GM23338 (cell line): ENCODE measurements around the gene E2F6. TPM values are rescaled to one million over a fixed set of nuclear protein-coding genes. Genes with fewer than 3 reads are reported as not detected.

Source experiments
- ATAC-seq: fragments of 200-7000 bp; cut with Tn5 transposase; 3 replicates; pipeline ENCODE4 v1.9.1; 2020
- DNase-seq: peaks from one replicate; pipeline ENCODE4 v3.0.0-alpha.2; 2015; ENCODE audit warnings: low spot score
- H2AFZ ChIP-seq: fragments of 200-600 bp; sonication (generic); 2 replicates; pipeline ENCODE4 v1.8.0; 2016; ENCODE audit warnings: antibody characterized with exemption, mild to moderate bottlenecking, moderate library complexity
- H3F3A ChIP-seq: fragments of 200-600 bp; sonication (generic); replicated peaks from 2 replicates; pipeline ENCODE4 v1.8.0; 2017; ENCODE audit warnings: antibody characterized with exemption, mixed run types, low read depth
- H3K27ac ChIP-seq: fragments of 200-600 bp; sonication (generic); 2 replicates; pipeline ENCODE4 v1.6.1; 2016; ENCODE audit warnings: low read depth
- H3K27me3 ChIP-seq: fragments of 200-600 bp; sonication (generic); 2 replicates; pipeline ENCODE4 v1.8.0; 2016; ENCODE audit warnings: mild to moderate bottlenecking, mixed run types, moderate library complexity; ENCODE audit not compliant: insufficient read depth
- H3K36me3 ChIP-seq: fragments of 200-600 bp; sonication (generic); 2 replicates; pipeline ENCODE4 v1.8.0; 2016; ENCODE audit warnings: mild to moderate bottlenecking; ENCODE audit not compliant: insufficient read depth
- H3K4me1 ChIP-seq: fragments of 200-600 bp; sonication (generic); 2 replicates; pipeline ENCODE4 v1.8.0; 2016; ENCODE audit warnings: mild to moderate bottlenecking, moderate library complexity; ENCODE audit not compliant: insufficient read depth
- H3K4me2 ChIP-seq: fragments of 200-600 bp; sonication (generic); 2 replicates; pipeline ENCODE4 v1.7.1; 2017; ENCODE audit warnings: mixed run types
- H3K4me3 ChIP-seq: fragments of 200-600 bp; sonication (generic); 2 replicates; pipeline ENCODE4 v1.6.1; 2016; ENCODE audit warnings: mixed run types
- H3K79me2 ChIP-seq: fragments of 200-600 bp; sonication (generic); replicated peaks from 2 replicates; pipeline ENCODE4 v1.8.0; 2017; ENCODE audit warnings: mild to moderate bottlenecking; ENCODE audit not compliant: insufficient read depth
- H3K9me2 ChIP-seq: fragments of 200-600 bp; sonication (generic); 2 replicates; pipeline ENCODE4 v1.8.0; 2017; ENCODE audit not compliant: insufficient read depth
- H4K20me1 ChIP-seq: fragments of 200-600 bp; sonication (generic); replicated peaks from 2 replicates; pipeline ENCODE4 v1.8.0; 2017; ENCODE audit warnings: mild to moderate bottlenecking; ENCODE audit not compliant: insufficient read depth
- H3K27ac Mint-ChIP-seq: 2 replicates; pipeline ENCODE4 v1.8.0; 2020; ENCODE audit warnings: inconsistent platforms, mild to moderate bottlenecking, moderate library complexity, mixed read lengths
- H3K27me3 Mint-ChIP-seq: 3 replicates; pipeline ENCODE4 v1.8.0; 2022; ENCODE audit warnings: low read depth, mild to moderate bottlenecking, moderate library complexity, mixed read lengths, inconsistent platforms; ENCODE audit not compliant: insufficient read depth, poor library complexity
- H3K36me3 Mint-ChIP-seq: 3 replicates; pipeline ENCODE4 v1.8.0; 2021; ENCODE audit warnings: low read depth, mild to moderate bottlenecking, inconsistent platforms, moderate library complexity, mixed read lengths
- H3K4me1 Mint-ChIP-seq: 3 replicates; pipeline ENCODE4 v1.8.0; 2020; ENCODE audit warnings: mild to moderate bottlenecking, inconsistent platforms, mixed read lengths
- H3K4me3 Mint-ChIP-seq: 3 replicates; pipeline ENCODE4 v1.8.0; 2021; ENCODE audit warnings: moderate library complexity, mild to moderate bottlenecking, inconsistent platforms, mixed read lengths
- H3K9me3 Mint-ChIP-seq: 3 replicates; pipeline ENCODE4 v1.8.0; 2020; ENCODE audit warnings: moderate library complexity, mild to moderate bottlenecking, inconsistent platforms, mixed read lengths
- CREB1 ChIP-seq: fragments of 250-450 bp; sonication (Bioruptor Pico); IDR thresholded peaks from 2 replicates; pipeline ENCODE4 v1.5.0; 2020; ENCODE audit warnings: low read depth, mild to moderate bottlenecking, moderate library complexity
- EZH2 ChIP-seq: fragments of 200-600 bp; sonication (generic); IDR thresholded peaks from one replicate; pipeline ENCODE4 v1.8.0; 2017; ENCODE audit warnings: antibody characterized with exemption, mild to moderate bottlenecking, low read depth; ENCODE audit not compliant: unreplicated experiment
- EZH2phosphoT487 ChIP-seq: fragments of 200-600 bp; sonication (generic); IDR thresholded peaks from one replicate; pipeline ENCODE4 v1.8.1; 2018; ENCODE audit warnings: antibody characterized with exemption; ENCODE audit not compliant: unreplicated experiment
- JUNB ChIP-seq: IDR thresholded peaks from one replicate; pipeline ENCODE4 v1.6.1; 2016; ENCODE audit warnings: antibody characterized with exemption; ENCODE audit not compliant: unreplicated experiment
- NANOG ChIP-seq: IDR thresholded peaks from 2 replicates; pipeline ENCODE4 v1.6.1; 2016; ENCODE audit warnings: antibody characterized with exemption, borderline replicate concordance
- POLR2AphosphoS5 ChIP-seq: IDR thresholded peaks from 2 replicates; pipeline ENCODE4 v1.6.1; 2016; ENCODE audit warnings: antibody characterized with exemption, low read depth
- STAT1 ChIP-seq: IDR thresholded peaks from one replicate; pipeline ENCODE4 v1.6.1; 2016; ENCODE audit warnings: antibody characterized with exemption; ENCODE audit not compliant: unreplicated experiment
- ZNF114 ChIP-seq: fragments of 250-450 bp; sonication (Bioruptor Pico); IDR thresholded peaks from 2 replicates; pipeline ENCODE4 v1.5.0; 2020; ENCODE audit warnings: mild to moderate bottlenecking, moderate library complexity
- ZNF331 ChIP-seq: fragments of 250-450 bp; sonication (Bioruptor Pico); IDR thresholded peaks from 2 replicates; pipeline ENCODE4 v1.5.0; 2020; ENCODE audit warnings: low read depth, mild to moderate bottlenecking, moderate library complexity
- polyA plus RNA-seq: library from polyadenylated mRNA; unstranded; fragments of >200 nt; fragmentation: Nextera tagmentation; extraction: Ambion mirVana; gene quantifications from 2 replicates; pipeline ENCODE4 v1.2.1, GENCODE V29; 2016
- total RNA-seq: library from RNA; depleted of rRNA; stranded (reverse); fragments of >200 nt; shearing (Covaris generic); gene quantifications from 2 replicates; pipeline ENCODE4 v1.2.3, GENCODE V29; 2014
- TF ChIP-seq, protein P1 (sequence below): fragments of 250-450 bp; sonication (Bioruptor Pico); IDR thresholded peaks from 2 replicates; pipeline ENCODE4 v1.5.0; 2020; ENCODE audit warnings: mild to moderate bottlenecking, moderate library complexity
- TF ChIP-seq, protein P2 (sequence below), 2 experiments: fragments of 200-600 bp in 1 of 2; sonication (generic) in 1 of 2; conservative IDR thresholded peaks; 2 replicates each; pipeline versions ENCODE4 v1.5.1 to v1.6.1; 2016 to 2017; ENCODE audit warnings: antibody characterized with exemption in 2 of 2, low read depth in 2 of 2, mild to moderate bottlenecking in 2 of 2, moderate library complexity in 1 of 2
- TF ChIP-seq, protein P3 (sequence below): IDR thresholded peaks from 2 replicates; pipeline ENCODE4 v1.6.1; 2016; ENCODE audit warnings: antibody characterized with exemption
- TF ChIP-seq, protein P4 (sequence below): IDR thresholded peaks from one replicate; pipeline ENCODE4 v1.6.1; 2018; ENCODE audit warnings: antibody characterized with exemption; ENCODE audit not compliant: unreplicated experiment

Gene E2F6
- total and polyA plus RNA-seq, 2 experiments from 2014 or later, result 16.9 to 20.7 TPM

DNA sequence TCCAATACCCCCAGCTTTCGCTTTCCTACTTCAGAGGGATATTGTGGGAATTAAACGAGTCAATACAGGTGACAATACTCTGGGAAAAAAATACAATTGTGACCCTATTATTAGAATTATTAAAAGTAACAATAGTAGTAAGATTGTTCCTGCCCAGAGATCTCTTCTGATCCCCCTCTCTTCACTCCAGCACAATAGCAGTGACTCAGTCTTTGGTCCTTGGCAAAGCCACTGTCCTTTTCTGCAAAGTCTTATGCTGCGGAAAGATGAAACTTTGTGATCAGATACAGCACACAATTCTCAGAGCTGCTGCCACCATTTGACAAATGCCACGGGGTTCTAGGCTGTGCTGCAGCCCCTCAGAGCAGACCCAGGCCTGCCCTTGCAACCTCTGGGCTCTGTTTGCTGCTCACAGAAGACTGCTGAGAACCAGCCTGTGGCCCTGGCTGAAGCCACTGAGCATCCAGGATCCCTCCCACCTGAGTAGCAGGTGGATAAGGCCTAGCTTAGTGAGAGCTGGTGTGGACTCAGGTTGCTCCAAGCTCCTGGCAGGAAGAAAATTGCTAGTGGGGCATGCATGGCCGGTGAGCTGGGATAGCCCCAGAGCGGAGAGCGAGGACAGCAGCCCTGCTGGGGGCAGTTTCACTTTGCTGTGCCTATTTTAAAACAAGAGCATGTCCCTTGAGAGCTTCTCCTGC is 61.4 kb downstream of the E2F6 start:
- Histone ChIP-seq H3K4me3 (no peak overlapping the region), H3K4me1 (no peaks in the 10 kb centered on the region; the same call in 1 of the 2 replicates), H3F3A (no peaks in the 10 kb centered on the region), H3K36me3 (no peaks in the 10 kb centered on the region), H3K4me2 (no peak overlapping the region), H4K20me1 (no peaks in the 10 kb centered on the region), H3K27ac (no peak overlapping the region), H2AFZ (0 out of 2 replicates have a peak overlapping the region, but pooled peaks have one; percentile 73), H3K27me3 (no peaks in the 10 kb centered on the region), H3K9me2 (peaks cover 6% of the 10 kb centered on the region; the same call in 1 of the 2 replicates), H3K79me2 (no peaks in the 10 kb centered on the region)
- ATAC-seq (no peak), DNase-seq (no peak)
- no peaks in the 10 kb centered on the region for H3K36me3 Mint-ChIP-seq
- H3K27ac Mint-ChIP-seq, result no peak overlapping the region; the same call in 1 of the 2 replicates
- no peak for TF ChIP-seq POLR2AphosphoS5
- TF ChIP-seq, protein P1, sequence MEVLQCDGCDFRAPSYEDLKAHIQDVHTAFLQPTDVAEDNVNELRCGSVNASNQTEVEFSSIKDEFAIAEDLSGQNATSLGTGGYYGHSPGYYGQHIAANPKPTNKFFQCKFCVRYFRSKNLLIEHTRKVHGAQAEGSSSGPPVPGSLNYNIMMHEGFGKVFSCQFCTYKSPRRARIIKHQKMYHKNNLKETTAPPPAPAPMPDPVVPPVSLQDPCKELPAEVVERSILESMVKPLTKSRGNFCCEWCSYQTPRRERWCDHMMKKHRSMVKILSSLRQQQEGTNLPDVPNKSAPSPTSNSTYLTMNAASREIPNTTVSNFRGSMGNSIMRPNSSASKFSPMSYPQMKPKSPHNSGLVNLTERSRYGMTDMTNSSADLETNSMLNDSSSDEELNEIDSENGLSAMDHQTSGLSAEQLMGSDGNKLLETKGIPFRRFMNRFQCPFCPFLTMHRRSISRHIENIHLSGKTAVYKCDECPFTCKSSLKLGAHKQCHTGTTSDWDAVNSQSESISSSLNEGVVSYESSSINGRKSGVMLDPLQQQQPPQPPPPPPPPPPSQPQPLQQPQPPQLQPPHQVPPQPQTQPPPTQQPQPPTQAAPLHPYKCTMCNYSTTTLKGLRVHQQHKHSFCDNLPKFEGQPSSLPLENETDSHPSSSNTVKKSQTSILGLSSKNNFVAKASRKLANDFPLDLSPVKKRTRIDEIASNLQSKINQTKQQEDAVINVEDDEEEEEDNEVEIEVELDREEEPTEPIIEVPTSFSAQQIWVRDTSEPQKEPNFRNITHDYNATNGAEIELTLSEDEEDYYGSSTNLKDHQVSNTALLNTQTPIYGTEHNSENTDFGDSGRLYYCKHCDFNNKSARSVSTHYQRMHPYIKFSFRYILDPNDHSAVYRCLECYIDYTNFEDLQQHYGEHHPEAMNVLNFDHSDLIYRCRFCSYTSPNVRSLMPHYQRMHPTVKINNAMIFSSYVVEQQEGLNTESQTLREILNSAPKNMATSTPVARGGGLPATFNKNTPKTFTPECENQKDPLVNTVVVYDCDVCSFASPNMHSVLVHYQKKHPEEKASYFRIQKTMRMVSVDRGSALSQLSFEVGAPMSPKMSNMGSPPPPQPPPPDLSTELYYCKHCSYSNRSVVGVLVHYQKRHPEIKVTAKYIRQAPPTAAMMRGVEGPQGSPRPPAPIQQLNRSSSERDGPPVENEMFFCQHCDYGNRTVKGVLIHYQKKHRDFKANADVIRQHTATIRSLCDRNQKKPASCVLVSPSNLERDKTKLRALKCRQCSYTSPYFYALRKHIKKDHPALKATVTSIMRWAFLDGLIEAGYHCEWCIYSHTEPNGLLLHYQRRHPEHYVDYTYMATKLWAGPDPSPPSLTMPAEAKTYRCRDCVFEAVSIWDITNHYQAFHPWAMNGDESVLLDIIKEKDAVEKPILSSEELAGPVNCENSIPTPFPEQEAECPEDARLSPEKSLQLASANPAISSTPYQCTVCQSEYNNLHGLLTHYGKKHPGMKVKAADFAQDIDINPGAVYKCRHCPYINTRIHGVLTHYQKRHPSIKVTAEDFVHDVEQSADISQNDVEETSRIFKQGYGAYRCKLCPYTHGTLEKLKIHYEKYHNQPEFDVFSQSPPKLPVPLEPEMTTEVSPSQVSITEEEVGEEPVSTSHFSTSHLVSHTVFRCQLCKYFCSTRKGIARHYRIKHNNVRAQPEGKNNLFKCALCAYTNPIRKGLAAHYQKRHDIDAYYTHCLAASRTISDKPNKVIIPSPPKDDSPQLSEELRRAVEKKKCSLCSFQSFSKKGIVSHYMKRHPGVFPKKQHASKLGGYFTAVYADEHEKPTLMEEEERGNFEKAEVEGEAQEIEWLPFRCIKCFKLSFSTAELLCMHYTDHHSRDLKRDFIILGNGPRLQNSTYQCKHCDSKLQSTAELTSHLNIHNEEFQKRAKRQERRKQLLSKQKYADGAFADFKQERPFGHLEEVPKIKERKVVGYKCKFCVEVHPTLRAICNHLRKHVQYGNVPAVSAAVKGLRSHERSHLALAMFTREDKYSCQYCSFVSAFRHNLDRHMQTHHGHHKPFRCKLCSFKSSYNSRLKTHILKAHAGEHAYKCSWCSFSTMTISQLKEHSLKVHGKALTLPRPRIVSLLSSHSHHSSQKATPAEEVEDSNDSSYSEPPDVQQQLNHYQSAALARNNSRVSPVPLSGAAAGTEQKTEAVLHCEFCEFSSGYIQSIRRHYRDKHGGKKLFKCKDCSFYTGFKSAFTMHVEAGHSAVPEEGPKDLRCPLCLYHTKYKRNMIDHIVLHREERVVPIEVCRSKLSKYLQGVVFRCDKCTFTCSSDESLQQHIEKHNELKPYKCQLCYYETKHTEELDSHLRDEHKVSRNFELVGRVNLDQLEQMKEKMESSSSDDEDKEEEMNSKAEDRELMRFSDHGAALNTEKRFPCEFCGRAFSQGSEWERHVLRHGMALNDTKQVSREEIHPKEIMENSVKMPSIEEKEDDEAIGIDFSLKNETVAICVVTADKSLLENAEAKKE (CRISPR knock-in tag), result no peak
- TF ChIP-seq ZNF114 (CRISPR knock-in tag), result no peak
- TF ChIP-seq STAT1, result no peak
- TF ChIP-seq, protein P2, sequence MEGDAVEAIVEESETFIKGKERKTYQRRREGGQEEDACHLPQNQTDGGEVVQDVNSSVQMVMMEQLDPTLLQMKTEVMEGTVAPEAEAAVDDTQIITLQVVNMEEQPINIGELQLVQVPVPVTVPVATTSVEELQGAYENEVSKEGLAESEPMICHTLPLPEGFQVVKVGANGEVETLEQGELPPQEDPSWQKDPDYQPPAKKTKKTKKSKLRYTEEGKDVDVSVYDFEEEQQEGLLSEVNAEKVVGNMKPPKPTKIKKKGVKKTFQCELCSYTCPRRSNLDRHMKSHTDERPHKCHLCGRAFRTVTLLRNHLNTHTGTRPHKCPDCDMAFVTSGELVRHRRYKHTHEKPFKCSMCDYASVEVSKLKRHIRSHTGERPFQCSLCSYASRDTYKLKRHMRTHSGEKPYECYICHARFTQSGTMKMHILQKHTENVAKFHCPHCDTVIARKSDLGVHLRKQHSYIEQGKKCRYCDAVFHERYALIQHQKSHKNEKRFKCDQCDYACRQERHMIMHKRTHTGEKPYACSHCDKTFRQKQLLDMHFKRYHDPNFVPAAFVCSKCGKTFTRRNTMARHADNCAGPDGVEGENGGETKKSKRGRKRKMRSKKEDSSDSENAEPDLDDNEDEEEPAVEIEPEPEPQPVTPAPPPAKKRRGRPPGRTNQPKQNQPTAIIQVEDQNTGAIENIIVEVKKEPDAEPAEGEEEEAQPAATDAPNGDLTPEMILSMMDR (conservative IDR thresholded peaks at IDR 0.05; ENCODE audit: low read depth in 2 of 2), result no peak
- no peak for TF ChIP-seq EZH2phosphoT487
- TF ChIP-seq EZH2, result no peak
- TF ChIP-seq, protein P3, sequence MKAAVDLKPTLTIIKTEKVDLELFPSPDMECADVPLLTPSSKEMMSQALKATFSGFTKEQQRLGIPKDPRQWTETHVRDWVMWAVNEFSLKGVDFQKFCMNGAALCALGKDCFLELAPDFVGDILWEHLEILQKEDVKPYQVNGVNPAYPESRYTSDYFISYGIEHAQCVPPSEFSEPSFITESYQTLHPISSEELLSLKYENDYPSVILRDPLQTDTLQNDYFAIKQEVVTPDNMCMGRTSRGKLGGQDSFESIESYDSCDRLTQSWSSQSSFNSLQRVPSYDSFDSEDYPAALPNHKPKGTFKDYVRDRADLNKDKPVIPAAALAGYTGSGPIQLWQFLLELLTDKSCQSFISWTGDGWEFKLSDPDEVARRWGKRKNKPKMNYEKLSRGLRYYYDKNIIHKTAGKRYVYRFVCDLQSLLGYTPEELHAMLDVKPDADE, result no peak
- TF ChIP-seq JUNB, result no peak
- TF ChIP-seq NANOG, result no peak
- TF ChIP-seq CREB1 (CRISPR knock-in tag), result no peak
- TF ChIP-seq ZNF331 (CRISPR knock-in tag), result no peak
- TF ChIP-seq, protein P4, sequence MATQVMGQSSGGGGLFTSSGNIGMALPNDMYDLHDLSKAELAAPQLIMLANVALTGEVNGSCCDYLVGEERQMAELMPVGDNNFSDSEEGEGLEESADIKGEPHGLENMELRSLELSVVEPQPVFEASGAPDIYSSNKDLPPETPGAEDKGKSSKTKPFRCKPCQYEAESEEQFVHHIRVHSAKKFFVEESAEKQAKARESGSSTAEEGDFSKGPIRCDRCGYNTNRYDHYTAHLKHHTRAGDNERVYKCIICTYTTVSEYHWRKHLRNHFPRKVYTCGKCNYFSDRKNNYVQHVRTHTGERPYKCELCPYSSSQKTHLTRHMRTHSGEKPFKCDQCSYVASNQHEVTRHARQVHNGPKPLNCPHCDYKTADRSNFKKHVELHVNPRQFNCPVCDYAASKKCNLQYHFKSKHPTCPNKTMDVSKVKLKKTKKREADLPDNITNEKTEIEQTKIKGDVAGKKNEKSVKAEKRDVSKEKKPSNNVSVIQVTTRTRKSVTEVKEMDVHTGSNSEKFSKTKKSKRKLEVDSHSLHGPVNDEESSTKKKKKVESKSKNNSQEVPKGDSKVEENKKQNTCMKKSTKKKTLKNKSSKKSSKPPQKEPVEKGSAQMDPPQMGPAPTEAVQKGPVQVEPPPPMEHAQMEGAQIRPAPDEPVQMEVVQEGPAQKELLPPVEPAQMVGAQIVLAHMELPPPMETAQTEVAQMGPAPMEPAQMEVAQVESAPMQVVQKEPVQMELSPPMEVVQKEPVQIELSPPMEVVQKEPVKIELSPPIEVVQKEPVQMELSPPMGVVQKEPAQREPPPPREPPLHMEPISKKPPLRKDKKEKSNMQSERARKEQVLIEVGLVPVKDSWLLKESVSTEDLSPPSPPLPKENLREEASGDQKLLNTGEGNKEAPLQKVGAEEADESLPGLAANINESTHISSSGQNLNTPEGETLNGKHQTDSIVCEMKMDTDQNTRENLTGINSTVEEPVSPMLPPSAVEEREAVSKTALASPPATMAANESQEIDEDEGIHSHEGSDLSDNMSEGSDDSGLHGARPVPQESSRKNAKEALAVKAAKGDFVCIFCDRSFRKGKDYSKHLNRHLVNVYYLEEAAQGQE, result no peak
- H3K4me3 Mint-ChIP-seq, result no peak overlapping the region
- H3K4me1 Mint-ChIP-seq, result peaks cover 7% of the 10 kb centered on the region
- no peaks in the 10 kb centered on the region; the same call in 2 of the 3 replicates for H3K9me3 Mint-ChIP-seq
- peaks cover 4% of the 10 kb centered on the region for H3K27me3 Mint-ChIP-seq
